A673 (cell line): ENCODE results near the gene EIF5AL1. TPM values are rescaled to one million over a fixed set of nuclear protein-coding genes. Genes with fewer than 3 reads are reported as not detected.

ENCODE experiments used
- BruUV-seq: library from RNA; stranded (reverse); fragments of 400-500 nt; replicated peaks from 2 replicates; lab custom pipeline; 2021; lab: Mats Ljungman, UMichigan
- CTCF ChIA-PET: fragments of 300-600 bp; sonication (Branson Sonifier 250); formaldehyde crosslinking; loops from one replicate; lab custom pipeline; 2022; ENCODE audit warnings: antibody characterized with exemption; lab: Charles Lee
- POLR2A ChIA-PET: fragments of 300-600 bp; sonication (Branson Sonifier 250); formaldehyde crosslinking; loops from one replicate; lab custom pipeline; 2022; ENCODE audit warnings: antibody characterized with exemption; ENCODE audit not compliant: low non-redundant PET; lab: Charles Lee
- DNase-seq: peaks from one replicate; pipeline ENCODE4 v3.0.0-alpha.2; 2015; ENCODE audit warnings: low spot score
- H3K27ac ChIP-seq: fragments of 200-600 bp; sonication (generic); 2 replicates; pipeline ENCODE4 v1.5.1; 2016; ENCODE audit warnings: mixed run types, low read depth, mild to moderate bottlenecking, mixed read lengths, antibody characterized with exemption, low read length; ENCODE audit not compliant: poor library complexity, severe bottlenecking
- H3K27me3 ChIP-seq: fragments of 200-600 bp; sonication (generic); replicated peaks from 2 replicates; pipeline ENCODE4 v1.6.1; 2017; ENCODE audit warnings: mixed run types, low read depth, mild to moderate bottlenecking, mixed read lengths, antibody characterized with exemption, low read length; ENCODE audit not compliant: insufficient read depth, poor library complexity
- H3K36me3 ChIP-seq: fragments of 200-600 bp; sonication (generic); 2 replicates; pipeline ENCODE4 v1.6.1; 2016; ENCODE audit warnings: mixed run types, mild to moderate bottlenecking, mixed read lengths, antibody characterized with exemption, low read length; ENCODE audit not compliant: insufficient read depth, poor library complexity, severe bottlenecking
- H3K4me1 ChIP-seq: fragments of 200-600 bp; sonication (generic); 2 replicates; pipeline ENCODE4 v1.6.1; 2017; ENCODE audit warnings: mixed run types, mild to moderate bottlenecking, mixed read lengths, antibody characterized with exemption, low read length; ENCODE audit not compliant: insufficient read depth, poor library complexity, severe bottlenecking
- H3K4me3 ChIP-seq: fragments of 200-600 bp; sonication (generic); 2 replicates; pipeline ENCODE4 v1.5.1; 2016; ENCODE audit warnings: low read depth, mixed run types, mild to moderate bottlenecking, mixed read lengths, low read length; ENCODE audit not compliant: poor library complexity, severe bottlenecking
- H3K9me3 ChIP-seq: fragments of 200-600 bp; sonication (generic); 2 replicates; pipeline ENCODE4 v1.6.1; 2016; ENCODE audit warnings: mixed run types, low read depth, mild to moderate bottlenecking, mixed read lengths, antibody characterized with exemption, low read length; ENCODE audit not compliant: poor library complexity, severe bottlenecking
- CTCF ChIP-seq: fragments of 300-800, 200-600 bp; sonication (generic); conservative IDR thresholded peaks from 2 replicates; pipeline ENCODE4 v1.5.1; 2017; ENCODE audit warnings: low read depth, mild to moderate bottlenecking, antibody characterized with exemption, low read length, moderate library complexity, mixed read lengths
- EZH2 ChIP-seq: fragments of 200-600 bp; sonication (generic); IDR thresholded peaks from 2 replicates; pipeline ENCODE4 v1.6.1; 2017; ENCODE audit warnings: borderline replicate concordance, low read depth, mild to moderate bottlenecking, mixed read lengths, antibody characterized with exemption, low read length; ENCODE audit not compliant: poor library complexity, severe bottlenecking
- intact Hi-C: fragments of 100-400 bp; cut with micrococcal nuclease; formaldehyde crosslinking; loops from one replicate; pipeline ENCODE4 v1.10.0; 2022; ENCODE audit not compliant: unreplicated experiment
- total RNA-seq: library from RNA; stranded (reverse); gene quantifications from 2 replicates; pipeline ENCODE4 v1.2.3, GENCODE V29; 2021

Gene EIF5AL1
- total RNA-seq, 1 experiment from 2014 or later: 2.7 TPM

DNA sequence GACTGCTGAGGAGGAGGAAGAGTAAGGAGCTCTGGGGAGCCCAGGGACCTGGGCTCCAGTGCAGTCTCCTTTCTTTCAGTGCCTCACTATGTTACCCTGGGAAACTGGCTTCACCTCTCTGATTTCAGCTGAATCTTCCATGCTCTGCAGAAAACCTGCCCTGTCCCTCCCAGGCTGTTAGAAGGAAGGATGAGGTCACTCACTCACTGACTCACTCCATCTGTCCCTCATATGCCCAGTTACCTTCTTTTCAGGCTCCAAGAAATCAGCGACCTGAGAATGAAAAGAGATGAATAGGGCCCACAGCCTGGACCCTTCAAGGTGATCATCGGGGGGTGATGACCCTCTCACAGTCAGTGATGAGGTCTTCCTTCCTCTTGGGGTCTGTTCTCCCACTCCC lies 47.4 kb downstream of the EIF5AL1 start:
- intact Hi-C loops: no loop called here

DNA sequence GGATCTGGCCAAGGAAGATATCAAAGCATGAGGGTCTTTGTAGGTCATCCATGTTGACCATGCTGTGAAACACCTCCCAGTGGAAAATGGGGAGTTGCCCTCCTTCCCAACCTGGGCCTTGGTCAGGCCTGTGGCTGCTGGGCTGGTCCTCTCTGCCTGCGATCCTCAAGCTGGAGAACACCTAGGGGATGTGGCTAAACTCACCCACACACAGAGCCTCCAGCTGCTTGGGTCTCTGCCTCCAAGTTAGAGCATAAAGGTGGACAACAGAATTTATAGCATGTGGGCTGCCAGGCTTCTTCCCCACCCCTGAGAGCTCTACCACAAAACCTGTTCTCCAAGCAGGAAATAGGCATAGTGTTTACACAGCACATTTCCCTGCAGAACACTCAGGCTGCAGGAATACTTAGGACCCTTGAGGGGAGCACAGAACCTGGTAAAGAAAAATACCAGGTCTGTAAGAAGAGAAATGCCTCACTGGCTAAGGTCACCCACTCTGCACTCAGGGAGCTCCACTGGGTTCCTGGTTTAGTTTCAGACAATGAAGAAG lies 47.9 kb downstream of the EIF5AL1 start, which contains the start of gene SFTPA2:
TSS of gene SFTPA2 (minus strand) at position 248 of the 550 bp plus-strand sequence. CDS start 924 bp downstream, outside the sequence.
- Histone ChIP-seq H3K4me1 (no peaks in the 10 kb centered on the region), H3K9me3 (no peaks in the 10 kb centered on the region), H3K4me3 (no peak within 1 kb of the TSS), H3K27me3 (peaks cover 18% of the 10 kb centered on the region), H3K36me3 (no peaks in the 10 kb centered on the region), H3K27ac (no peak within 1 kb of the TSS)
- BruUV-seq: no TSS peak
- POLR2A ChIA-PET: no interaction called here
- intact Hi-C loops: no loop called here
- TF ChIP-seq EZH2 (no peak), CTCF (no peak)
- CTCF ChIA-PET: no interaction called here
- no peak for DNase-seq

More for the DNA sequence above, 47.4 kb downstream of the EIF5AL1 start:
- H3K9me3 ChIP-seq: no peaks in the 10 kb centered on the region
- H3K27me3 ChIP-seq: peaks cover 17% of the 10 kb centered on the region
- DNase-seq: no peak
- no peaks in the 10 kb centered on the region for H3K36me3 ChIP-seq
- no peak for TF ChIP-seq CTCF
- TF ChIP-seq EZH2: no peak
- H3K4me1 ChIP-seq: no peaks in the 10 kb centered on the region
- no TSS peak for BruUV-seq
- ChIA-PET CTCF (no interaction called here), POLR2A (no interaction called here)
- no peak overlapping the region for H3K27ac ChIP-seq
- no peak overlapping the region for H3K4me3 ChIP-seq

GRCh38 chr10:79561257-79561656 lies 48.9 kb downstream of the EIF5AL1 start:
- H3K27ac ChIP-seq: no peak overlapping the region
- CTCF ChIA-PET: no interaction called here
- intact Hi-C loops: no loop called here
- no peaks in the 10 kb centered on the region for H3K36me3 ChIP-seq
- POLR2A ChIA-PET: no interaction called here
- H3K9me3 ChIP-seq: no peaks in the 10 kb centered on the region
- no peaks in the 10 kb centered on the region for H3K4me1 ChIP-seq
- no peak for TF ChIP-seq CTCF
- TF ChIP-seq EZH2: no peak
- no peak overlapping the region for H3K4me3 ChIP-seq
- no TSS peak for BruUV-seq
- DNase-seq: no peak
- peaks cover 27% of the 10 kb centered on the region for H3K27me3 ChIP-seq
